DND-41 (cell line): Measurements from ENCODE around the gene CCL7.

Experiments used
- ATAC-seq: fragments of 200-7000 bp; cut with Tn5 transposase; 3 replicates; pipeline ENCODE4 v1.9.1; 2021; ENCODE audit warnings: low read depth; ENCODE audit not compliant: insufficient read depth
- DNase-seq: peaks from one replicate; pipeline ENCODE4 v3.0.0-alpha.2; 2020
- H2AFZ ChIP-seq: 2 replicates; pipeline ENCODE4 v1.6.0; 2012; ENCODE audit warnings: low read depth, low read length
- H3K27ac ChIP-seq: 2 replicates; pipeline ENCODE4 v1.5.1; 2012; ENCODE audit warnings: low read length, inconsistent platforms
- H3K27me3 ChIP-seq: fragments of 200-600 bp; sonication (generic); 2 replicates; pipeline ENCODE4 v1.6.0; 2012; ENCODE audit warnings: low read length, mild to moderate bottlenecking, inconsistent platforms; ENCODE audit not compliant: insufficient read depth, poor library complexity
- H3K36me3 ChIP-seq: 2 replicates; pipeline ENCODE4 v1.5.1; 2012; ENCODE audit warnings: low read length, inconsistent platforms; ENCODE audit not compliant: insufficient read depth
- H3K4me1 ChIP-seq: 2 replicates; pipeline ENCODE4 v1.5.1; 2012; ENCODE audit warnings: mild to moderate bottlenecking, low read length; ENCODE audit not compliant: insufficient read depth
- H3K4me2 ChIP-seq: 2 replicates; pipeline ENCODE4 v1.6.0; 2012; ENCODE audit warnings: mild to moderate bottlenecking, moderate library complexity, low read length, inconsistent platforms; ENCODE audit not compliant: insufficient read depth
- H3K4me3 ChIP-seq, 2 experiments: fragments of 200-600 bp in 1 of 2; shearing (Covaris generic) in 1 of 2; 2 replicates each; pipeline ENCODE4 v1.5.1; 2012 to 2016; ENCODE audit warnings: inconsistent platforms in 2 of 2, low read length in 2 of 2, mild to moderate bottlenecking in 2 of 2, low read depth in 1 of 2, moderate library complexity in 1 of 2
- H3K79me2 ChIP-seq: 2 replicates; pipeline ENCODE4 v1.6.0; 2012; ENCODE audit warnings: low read length, inconsistent platforms; ENCODE audit not compliant: insufficient read depth
- H3K9ac ChIP-seq: 2 replicates; pipeline ENCODE4 v1.6.0; 2012; ENCODE audit warnings: low read depth, mild to moderate bottlenecking, inconsistent platforms, low read length, moderate library complexity
- H3K9me3 ChIP-seq: 2 replicates; pipeline ENCODE4 v1.5.1; 2012; ENCODE audit warnings: low read length, moderate library complexity, mild to moderate bottlenecking, inconsistent platforms; ENCODE audit not compliant: insufficient read depth, severe bottlenecking
- H4K20me1 ChIP-seq: 2 replicates; pipeline ENCODE4 v1.6.0; 2012; ENCODE audit warnings: low read length; ENCODE audit not compliant: insufficient read depth
- EZH2 ChIP-seq: IDR thresholded peaks from 3 replicates; pipeline ENCODE4 v1.6.1; 2012; ENCODE audit warnings: borderline replicate concordance, low read depth, mild to moderate bottlenecking, moderate library complexity, low read length, inconsistent platforms; ENCODE audit not compliant: severe bottlenecking
- TF ChIP-seq, protein P1 (sequence below): IDR thresholded peaks from 2 replicates; pipeline ENCODE4 v1.5.1; 2012; ENCODE audit warnings: borderline replicate concordance, low read length, moderate library complexity, mild to moderate bottlenecking; ENCODE audit not compliant: poor library complexity, severe bottlenecking; ENCODE audit errors: extremely low read depth

The CCL7 gene

GRCh38 chr17:34275881-34276280, 5.9 kb downstream of the CCL7 start:
- Histone ChIP-seq H3K9me3 (no peaks in the 10 kb centered on the region), H3K4me2 (no peak overlapping the region), H3K27me3 (peaks cover 3% of the 10 kb centered on the region), H3K36me3 (no peaks in the 10 kb centered on the region), H3K79me2 (no peaks in the 10 kb centered on the region), H3K4me3 (no peak overlapping the region), H4K20me1 (no peaks in the 10 kb centered on the region), H3K27ac (no peak overlapping the region), H2AFZ (no peak overlapping the region), H3K9ac (no peak overlapping the region), H3K4me1 (no peaks in the 10 kb centered on the region)
- DNase-seq (no peak), ATAC-seq (no peak)
- no peak for TF ChIP-seq EZH2
- TF ChIP-seq, protein P1, sequence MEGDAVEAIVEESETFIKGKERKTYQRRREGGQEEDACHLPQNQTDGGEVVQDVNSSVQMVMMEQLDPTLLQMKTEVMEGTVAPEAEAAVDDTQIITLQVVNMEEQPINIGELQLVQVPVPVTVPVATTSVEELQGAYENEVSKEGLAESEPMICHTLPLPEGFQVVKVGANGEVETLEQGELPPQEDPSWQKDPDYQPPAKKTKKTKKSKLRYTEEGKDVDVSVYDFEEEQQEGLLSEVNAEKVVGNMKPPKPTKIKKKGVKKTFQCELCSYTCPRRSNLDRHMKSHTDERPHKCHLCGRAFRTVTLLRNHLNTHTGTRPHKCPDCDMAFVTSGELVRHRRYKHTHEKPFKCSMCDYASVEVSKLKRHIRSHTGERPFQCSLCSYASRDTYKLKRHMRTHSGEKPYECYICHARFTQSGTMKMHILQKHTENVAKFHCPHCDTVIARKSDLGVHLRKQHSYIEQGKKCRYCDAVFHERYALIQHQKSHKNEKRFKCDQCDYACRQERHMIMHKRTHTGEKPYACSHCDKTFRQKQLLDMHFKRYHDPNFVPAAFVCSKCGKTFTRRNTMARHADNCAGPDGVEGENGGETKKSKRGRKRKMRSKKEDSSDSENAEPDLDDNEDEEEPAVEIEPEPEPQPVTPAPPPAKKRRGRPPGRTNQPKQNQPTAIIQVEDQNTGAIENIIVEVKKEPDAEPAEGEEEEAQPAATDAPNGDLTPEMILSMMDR = no peak

DNA sequence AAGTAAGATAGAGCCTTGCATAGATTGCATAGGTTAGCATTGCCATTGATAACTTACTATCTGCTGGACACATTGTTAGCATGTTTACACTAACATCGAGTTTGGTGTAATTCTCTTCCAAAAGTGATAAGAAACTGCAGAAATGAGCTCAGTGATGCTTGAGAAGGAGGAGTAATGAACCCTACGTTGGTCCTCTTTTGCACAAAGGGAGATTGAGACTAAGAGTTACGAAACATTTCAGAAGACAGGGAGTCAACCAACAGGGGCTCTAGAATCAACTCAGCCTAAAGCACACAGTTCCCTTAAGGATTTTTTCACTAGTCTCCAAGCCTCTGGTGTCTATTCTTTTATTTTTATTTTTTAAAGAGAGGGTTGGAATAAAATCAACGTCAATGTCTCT, 6.8 kb downstream of the CCL7 start:
- no peaks in the 10 kb centered on the region for H3K79me2 ChIP-seq
- H3K27ac ChIP-seq = no peak overlapping the region
- no peak for ATAC-seq
- H3K4me3 ChIP-seq = no peak overlapping the region
- DNase-seq = no peak
- H3K9ac ChIP-seq = no peak overlapping the region
- no peaks in the 10 kb centered on the region for H4K20me1 ChIP-seq
- no peak for TF ChIP-seq EZH2
- TF ChIP-seq, protein P1 = no peak
- no peak overlapping the region for H2AFZ ChIP-seq
- H3K4me1 ChIP-seq = no peaks in the 10 kb centered on the region
- H3K27me3 ChIP-seq = peaks cover 3% of the 10 kb centered on the region
- no peaks in the 10 kb centered on the region for H3K36me3 ChIP-seq
- H3K9me3 ChIP-seq = no peaks in the 10 kb centered on the region
- H3K4me2 ChIP-seq = no peak overlapping the region

DNA sequence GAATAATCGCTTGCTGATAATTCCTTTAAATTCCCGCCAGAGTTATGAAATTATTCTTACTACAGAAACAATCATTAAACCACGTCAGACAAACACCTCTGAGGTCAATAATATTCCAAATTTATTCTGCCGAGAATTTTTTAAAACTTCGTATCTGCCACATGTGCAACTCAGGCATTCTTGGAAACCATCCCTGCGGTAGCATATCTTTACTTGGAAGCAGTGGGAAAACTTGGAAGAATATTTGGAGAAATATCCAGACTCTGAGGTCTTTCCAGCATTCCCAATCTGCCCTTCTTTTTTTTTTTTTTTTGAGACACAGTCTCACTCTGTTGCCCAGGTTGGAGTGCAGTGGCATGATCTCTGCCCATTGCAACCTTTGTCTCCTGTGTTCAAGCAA, 13.6 kb downstream of the CCL7 start:
- Histone ChIP-seq H2AFZ (no peak overlapping the region), H3K27ac (no peak overlapping the region), H4K20me1 (no peaks in the 10 kb centered on the region), H3K4me3 (no peak overlapping the region), H3K36me3 (no peaks in the 10 kb centered on the region), H3K27me3 (peaks cover 6% of the 10 kb centered on the region), H3K9me3 (no peaks in the 10 kb centered on the region), H3K4me2 (no peak overlapping the region), H3K79me2 (no peaks in the 10 kb centered on the region), H3K9ac (no peak overlapping the region), H3K4me1 (no peaks in the 10 kb centered on the region)
- ATAC-seq (no peak), DNase-seq (no peak)
- TF ChIP-seq, protein P1 = no peak
- no peak for TF ChIP-seq EZH2

DNA sequence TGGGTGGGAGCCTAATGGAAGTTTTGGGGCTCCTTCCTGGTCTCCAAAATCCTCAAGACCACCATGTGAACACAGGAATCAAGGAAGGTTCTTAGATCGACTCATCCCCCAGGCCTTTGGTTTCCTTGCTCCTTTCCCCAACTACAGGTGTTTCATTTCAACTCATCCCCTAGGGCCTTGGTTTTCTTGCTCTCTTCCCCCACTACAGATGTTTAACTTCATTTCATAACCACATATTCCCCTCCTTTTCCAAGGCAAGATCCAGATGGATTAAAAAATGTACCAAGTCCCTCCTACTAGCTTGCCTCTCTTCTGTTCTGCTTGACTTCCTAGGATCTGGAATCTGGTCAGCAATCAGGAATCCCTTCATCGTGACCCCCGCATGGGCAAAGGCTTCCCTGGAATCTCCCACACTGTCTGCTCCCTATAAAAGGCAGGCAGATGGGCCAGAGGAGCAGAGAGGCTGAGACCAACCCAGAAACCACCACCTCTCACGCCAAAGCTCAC, 15.3 kb downstream of the CCL7 start, which contains the start of gene CCL11:
Gene CCL11 (plus strand): TSS at position 457 of the 507 bp plus-strand sequence. CDS start 67 bp downstream, outside the sequence.
- DNase-seq (no peak), ATAC-seq (no peak)
- Histone ChIP-seq H3K4me1 (no peaks in the 10 kb centered on the region), H3K79me2 (no peaks in the 10 kb centered on the region), H3K4me2 (no peak within 1 kb of the TSS), H3K9ac (no peak within 1 kb of the TSS), H4K20me1 (no peaks in the 10 kb centered on the region), H3K27me3 (peaks cover 8% of the 10 kb centered on the region), H2AFZ (no peak within 1 kb of the TSS), H3K36me3 (no peaks in the 10 kb centered on the region), H3K27ac (no peak within 1 kb of the TSS), H3K4me3 (no peak within 1 kb of the TSS), H3K9me3 (no peaks in the 10 kb centered on the region)
- TF ChIP-seq, protein P1 = no peak
- TF ChIP-seq EZH2 = no peak
